Cardiac ventricle fibroblast (primary cell): ENCODE measurements around the gene TMCO1. TPM values are rescaled to one million over a fixed set of nuclear protein-coding genes. Genes with fewer than 3 reads are reported as not detected.

ENCODE experiments used
- total RNA-seq: library from RNA; depleted of rRNA; stranded (reverse); fragments of >200 nt; gene quantifications from 2 replicates; pipeline ENCODE4 v1.2.3, GENCODE V29; 2015

The TMCO1 gene
- total RNA-seq, result 57.1 and 67.6 TPM in 2 replicates

GRCh38 chr1:165768513-165769394, at the start of gene TMCO1:
TSS of gene TMCO1 (minus strand) at chr1:165768868. CDS start at chr1:165768751, 117 bp downstream.

GRCh38 chr1:165697881-165698760, 70.5 kb downstream of the TMCO1 start, which contains the start of gene ALDH9A1:
TSS of gene ALDH9A1 (minus strand) at chr1:165698562. CDS start at chr1:165698558, 4 bp downstream.

Other genes starting within 250 kb of the TMCO1 start
- gene LRRC52, start 224.9 kb downstream of the TMCO1 start, total RNA-seq, result not detected in 2 replicates
- gene MGST3, start 137.6 kb downstream of the TMCO1 start, total RNA-seq, result 258 and 303 TPM in 2 replicates
- gene ALDH9A1, start 70.3 kb downstream of the TMCO1 start, total RNA-seq, result 86.3 and 94.0 TPM in 2 replicates
- 23.3 and 24.5 TPM in 2 replicates for gene UCK2, start 58.7 kb upstream of the TMCO1 start, total RNA-seq